ENCODE results near the gene ACAT2.

DNA sequence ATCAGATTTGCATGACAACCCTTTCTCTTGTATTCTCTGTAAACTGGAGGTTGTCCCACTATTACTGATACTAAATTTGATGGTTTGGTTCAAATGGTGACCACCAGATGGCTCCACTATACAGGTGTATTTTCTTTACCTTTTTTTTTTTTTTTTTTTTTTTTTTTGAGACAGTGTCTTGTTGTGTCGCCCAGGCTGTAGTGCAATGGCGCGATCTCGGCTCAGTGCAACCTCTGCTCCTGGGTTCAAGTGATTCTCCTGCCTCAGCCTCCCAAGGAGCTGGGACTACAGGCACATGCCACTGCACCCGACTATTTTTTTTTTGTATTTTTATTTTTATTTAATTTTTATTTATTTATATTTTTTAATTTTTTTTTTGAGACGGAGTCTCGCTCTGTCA lies 41.1 kb upstream of the ACAT2 start:
- no peak for TF ChIP-seq CSDC2 (CRISPR knock-in tag; IDR thresholded peaks at IDR 0.05)
- no peak for TF ChIP-seq BACH2 (CRISPR knock-in tag; IDR thresholded peaks at IDR 0.05; ENCODE audit: borderline replicate concordance)
- TF ChIP-seq ZFP3 (CRISPR knock-in tag; IDR thresholded peaks at IDR 0.05): no peak
- TF ChIP-seq RARB (CRISPR knock-in tag; IDR thresholded peaks at IDR 0.05): no peak
- no peak for TF ChIP-seq CREB5 (CRISPR knock-in tag; IDR thresholded peaks at IDR 0.05; ENCODE audit: low read depth)
- TF ChIP-seq TOX (CRISPR knock-in tag; IDR thresholded peaks at IDR 0.05; ENCODE audit: borderline replicate concordance): no peak
- TF ChIP-seq OSR1 (CRISPR knock-in tag; IDR thresholded peaks at IDR 0.05): no peak
